Heart right ventricle (tissue), 16 donors: Measurements from ENCODE around the gene TMEM38B. TPM values are rescaled to one million over a fixed set of nuclear protein-coding genes. Genes with fewer than 3 reads are reported as not detected.

Experiments used
- ATAC-seq, 8 donors: fragments of 200-7000 bp; cut with Tn5 transposase; one replicate each; pipeline ENCODE4 v1.9.1; 2020; ENCODE audit warnings: mild to moderate bottlenecking in 8 of 8, moderate library complexity in 8 of 8, moderate number of reproducible peaks in 1 of 8
- DNase-seq, 2 donors: peaks; one replicate each; pipeline ENCODE4 v3.0.0-alpha.2; 2020
- H3K27ac ChIP-seq, 10 donors: fragments of 200-600 bp; sonication (generic) in 2 of 10; one replicate each; pipeline versions ENCODE4 v1.5.0 to v1.8.0; 2020 to 2022; ENCODE audit warnings: mild to moderate bottlenecking in 3 of 10
- H3K27me3 ChIP-seq, 7 donors: fragments of 200-600 bp; one replicate each; pipeline ENCODE4 v1.8.0; 2021 to 2022; ENCODE audit warnings: mild to moderate bottlenecking in 2 of 7
- H3K36me3 ChIP-seq, 9 donors: fragments of 200-600 bp; sonication (generic) in 1 of 9; one replicate each; pipeline versions ENCODE4 v1.5.0 to v1.8.0; 2020 to 2022; ENCODE audit warnings: mild to moderate bottlenecking in 2 of 9
- H3K4me1 ChIP-seq, 9 donors: fragments of 200-600 bp; sonication (generic) in 1 of 9; one replicate each; pipeline versions ENCODE4 v1.5.0 to v1.8.0; 2020 to 2022; ENCODE audit warnings: mild to moderate bottlenecking in 4 of 9
- H3K4me3 ChIP-seq, 10 donors: fragments of 200-600 bp; sonication (generic) in 2 of 10; one replicate each; pipeline versions ENCODE4 v1.5.0 to v1.8.0; 2020 to 2022; ENCODE audit warnings: mild to moderate bottlenecking in 7 of 10, moderate library complexity in 2 of 10
- H3K9me3 ChIP-seq, 11 donors: fragments of 200-600 bp in 10 of 11; sonication (generic) in 2 of 11; one replicate each; pipeline versions ENCODE4 v1.5.0 to v1.8.0; 2013 to 2022; ENCODE audit warnings: mild to moderate bottlenecking in 2 of 11, control low read depth in 1 of 11, moderate library complexity in 1 of 11
- CTCF ChIP-seq, 9 donors: fragments of 200-600 bp; sonication (generic) in 2 of 9; IDR thresholded peaks; one replicate each; pipeline versions ENCODE4 v1.5.0 to v1.8.0; 2021 to 2022; ENCODE audit warnings: antibody characterized with exemption in 9 of 9, mild to moderate bottlenecking in 5 of 9, moderate library complexity in 1 of 9
- WGBS, 2 donors: extraction: QIAGEN DNeasy Blood & Tissue Kit; methylation state at CpG; one replicate each; pipeline ENCODE4 v1.1.7; 2013; ENCODE audit warnings: inconsistent platforms in 1 of 2; 5-methylcytosine and 5-hydroxymethylcytosine counted together
- intact Hi-C, 10 donors: fragments of 100-400 bp; cut with DNase I; formaldehyde crosslinking; loops; one replicate each; pipeline versions ENCODE4 v1.11.1 to v1.14.2; 2022
- polyA plus RNA-seq, 2 donors: library from polyadenylated mRNA; stranded (reverse); fragments of 200-250 nt; gene quantifications; one replicate each; pipeline ENCODE4 v1.2.3, GENCODE V29; 2013
- total RNA-seq, 10 donors: library from RNA; stranded (reverse); fragmentation: NEBNext Ultra II Directional in 3 of 10; extraction: Animal tissue kit (Norgen Biotek cat#: 25700) in 3 of 10; gene quantifications; one replicate each; pipeline versions ENCODE4 v1.2.1 to v1.2.4, GENCODE V29; 2021 to 2023
- donor health status: Arrhythmogenic right ventricular cardiomyopathy.
- donor health status: ischemic (EF 13 %, LVEDD 7.1; RV severe dilation, severe dysfunction).
- donor health status: healthy with polysubstance abuse.
- donor health status: DM: no; HTN: yes; CAD: no.
- donor health status: DM: no; HTN: no; CAD: no.
- donor health status: ischemic (EF 25% LVEDD 6.9; RV normal size, moderate dysfunction).
- donor health status: ischemic (EF 25% LVEDD 5.7; RV mildly dilated, moderate dysfunction).
- donor health status: healthy.
- donor health status: DM: yes; HTN: yes; CAD: no.
- donor health status: Ischemic cardiomyopathy.
- donor health status: ischemic (EF 35%, LVEDD 5.7; RV mildly dilated, moderate dysfunction).
- donor health status: nonischemic (EF 11% LVEDD 7.7; RV severe dilation, severe dysfunction).
- donor health status: DM: yes; HTN: yes; CAD: no.
- donor health status: PGD.
- donor health status: ischemic (EF 29% LVEDD 5.4; RV normal size, mild dysfunction).
- donor health status: nonischemic (EF 23%, LVEDD 6.1; RV moderate dilation, normal function).

The TMEM38B gene
- total and polyA plus RNA-seq, 12 donors: 13.5 to 68.4 (median 53.0) TPM

DNA sequence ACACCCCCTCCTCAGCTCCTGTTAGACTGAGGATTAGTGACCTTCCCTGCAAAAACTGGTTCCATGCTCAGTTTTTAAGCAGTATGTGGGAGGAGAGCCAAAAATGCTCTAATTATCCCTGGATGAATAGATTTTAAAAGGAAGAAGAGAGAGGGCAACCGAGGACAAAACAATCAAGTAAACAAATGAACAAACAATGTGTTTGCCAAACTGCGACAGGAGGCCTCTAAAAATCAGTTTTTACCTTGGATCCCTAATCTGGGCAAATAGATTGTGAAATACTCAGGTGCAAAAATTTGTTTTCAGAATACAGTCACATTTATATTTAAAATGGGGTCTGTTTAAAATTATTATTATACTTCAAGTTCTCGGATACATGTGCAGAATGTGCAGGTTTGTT lies 23.6 kb upstream of the TMEM38B start:
- WGBS, 2 donors: 80 to 91% methylated on average over 3 of the region's 3 CpGs
- H3K4me3 ChIP-seq: no peak overlapping the region
- no peaks in the 10 kb centered on the region for H3K9me3 ChIP-seq
- no peak for TF ChIP-seq CTCF (IDR thresholded peaks at IDR 0.05)
- ATAC-seq (no peak), DNase-seq (no peak)
- intact Hi-C loops: no loop called here
- no peaks in the 10 kb centered on the region for H3K36me3 ChIP-seq
- no peak overlapping the region for H3K27ac ChIP-seq
- H3K27me3 ChIP-seq: peaks cover 0 to 7% (median 0%) of the 10 kb centered on the region in 7 donors
- H3K4me1 ChIP-seq: no peaks in the 10 kb centered on the region

- intact Hi-C loops: no loop called here
- WGBS, 2 donors: 57 to 59% methylated on average over 3 of the region's 3 CpGs
- TF ChIP-seq CTCF (IDR thresholded peaks at IDR 0.05): no peak
- DNase-seq (no peak), ATAC-seq (no peak)
- no peak overlapping the region for H3K4me3 ChIP-seq
- no peak overlapping the region for H3K27ac ChIP-seq
- no peaks in the 10 kb centered on the region for H3K9me3 ChIP-seq
- H3K4me1 ChIP-seq: no peaks in the 10 kb centered on the region
- no peaks in the 10 kb centered on the region for H3K36me3 ChIP-seq
- peaks cover 0 to 7% (median 0%) of the 10 kb centered on the region in 7 donors for H3K27me3 ChIP-seq
Measured at GRCh38 chr9:105672711-105673234, 21.6 kb upstream of the TMEM38B start.

GRCh38 chr9:105673850-105674387 lies 20.4 kb upstream of the TMEM38B start:
- Histone ChIP-seq H3K9me3 (no peaks in the 10 kb centered on the region), H3K36me3 (no peaks in the 10 kb centered on the region), H3K4me3 (no peak overlapping the region), H3K4me1 (no peaks in the 10 kb centered on the region), H3K27ac (no peak overlapping the region), H3K27me3 (peaks cover 0 to 7% (median 0%) of the 10 kb centered on the region in 7 donors)
- WGBS, 2 donors: 79 to 86% methylated on average over 3 of the region's 3 CpGs
- ATAC-seq: no peak
- intact Hi-C loops: no loop called here
- TF ChIP-seq CTCF (IDR thresholded peaks at IDR 0.05): no peak
- no peak for DNase-seq

GRCh38 chr9:105676351-105676923 lies 17.9 kb upstream of the TMEM38B start:
- no peaks in the 10 kb centered on the region for H3K36me3 ChIP-seq
- intact Hi-C loops: no loop called here
- ATAC-seq (no peak), DNase-seq (no peak)
- no peaks in the 10 kb centered on the region for H3K9me3 ChIP-seq
- WGBS, 2 donors: 42 to 45% methylated on average over 6 of the region's 6 CpGs
- H3K27ac ChIP-seq: no peak overlapping the region
- no peaks in the 10 kb centered on the region for H3K27me3 ChIP-seq
- no peaks in the 10 kb centered on the region for H3K4me1 ChIP-seq
- no peak for TF ChIP-seq CTCF (IDR thresholded peaks at IDR 0.05)
- no peak overlapping the region for H3K4me3 ChIP-seq
